RWPE2 (cell line): ENCODE data around the gene CRNKL1.

Source experiments
- ATAC-seq: fragments of 200-7000 bp; cut with Tn5 transposase; 3 replicates; pipeline ENCODE4 v1.9.1; 2021; ENCODE audit warnings: low read depth
- DNase-seq: peaks from one replicate; pipeline ENCODE4 v3.0.0-alpha.2; 2020; ENCODE audit warnings: low spot score
- H3K27ac ChIP-seq: fragments of 450-650 bp; 2 replicates; pipeline ENCODE4 v1.5.1; 2017; ENCODE audit warnings: mild to moderate bottlenecking; ENCODE audit not compliant: poor library complexity, severe bottlenecking
- H3K27me3 ChIP-seq: fragments of 250-450 bp; sonication (Bioruptor Pico); 2 replicates; pipeline ENCODE4 v1.5.1; 2021; ENCODE audit warnings: mild to moderate bottlenecking, moderate library complexity; ENCODE audit not compliant: insufficient read depth, poor library complexity, severe bottlenecking
- H3K36me3 ChIP-seq: fragments of 250-450 bp; sonication (Bioruptor Pico); 2 replicates; pipeline ENCODE4 v1.5.1; 2020; ENCODE audit warnings: low read depth, mild to moderate bottlenecking, moderate library complexity
- H3K4me1 ChIP-seq: fragments of 250-450 bp; sonication (Bioruptor Pico); 2 replicates; pipeline ENCODE4 v1.5.1; 2021; ENCODE audit warnings: mild to moderate bottlenecking, moderate library complexity; ENCODE audit not compliant: insufficient read depth, poor library complexity, severe bottlenecking
- H3K4me3 ChIP-seq: fragments of 250-450 bp; sonication (Bioruptor Pico); 2 replicates; pipeline ENCODE4 v1.5.1; 2021; ENCODE audit warnings: mild to moderate bottlenecking, moderate library complexity; ENCODE audit not compliant: severe bottlenecking
- H3K9me3 ChIP-seq: fragments of 250-450 bp; sonication (Bioruptor Pico); 2 replicates; pipeline ENCODE4 v1.5.1; 2021; ENCODE audit warnings: mild to moderate bottlenecking, moderate library complexity; ENCODE audit not compliant: severe bottlenecking
- TF ChIP-seq, protein P1 (sequence below): fragments of 450-650 bp; IDR thresholded peaks from one replicate; pipeline ENCODE4 v1.5.1; 2017; ENCODE audit warnings: mild to moderate bottlenecking, moderate library complexity; ENCODE audit not compliant: poor library complexity, severe bottlenecking

The CRNKL1 gene

DNA sequence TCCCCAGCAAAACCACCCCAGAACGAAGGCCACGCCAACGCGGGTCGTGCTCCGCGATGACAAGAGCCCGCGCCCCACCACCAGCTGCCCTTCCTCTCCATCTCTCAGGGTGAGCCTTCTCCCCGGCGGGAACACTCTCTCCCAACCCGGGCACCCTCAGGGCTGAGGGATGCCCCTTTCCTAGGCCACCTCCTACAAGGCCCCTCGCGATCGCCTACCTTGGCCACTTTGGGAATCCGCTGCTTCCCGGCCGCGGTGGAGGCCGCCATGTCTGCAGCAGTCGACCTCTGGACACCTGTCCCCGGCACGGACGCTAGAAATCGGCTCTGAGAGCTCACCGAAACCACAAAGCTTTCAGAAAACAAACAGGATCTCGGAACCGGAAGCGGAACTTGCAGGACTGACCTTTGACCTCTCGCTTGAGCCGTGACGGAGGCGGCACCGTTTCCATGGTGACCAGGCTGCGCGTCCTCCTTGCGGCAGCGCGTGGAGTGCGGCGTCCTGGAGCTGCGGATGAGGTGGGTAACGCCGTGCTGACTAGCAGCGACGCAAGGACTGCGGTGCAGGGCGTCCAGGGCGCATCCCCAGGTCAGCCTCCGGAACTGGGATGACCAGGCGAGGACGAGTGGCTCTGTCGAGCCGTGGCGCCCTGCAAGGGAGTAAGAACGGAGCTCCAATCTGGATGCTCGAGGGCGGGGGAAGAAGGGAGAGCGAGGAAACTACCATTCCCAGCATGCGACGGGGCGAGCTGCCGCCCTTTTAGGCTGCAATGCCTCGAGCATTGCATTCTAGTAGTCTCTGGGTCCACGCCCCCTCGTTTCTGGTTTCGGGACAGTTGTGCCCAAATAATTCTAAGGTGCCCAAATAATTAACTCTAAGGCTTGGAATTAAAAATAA, at the start of gene CRNKL1, which contains the start of gene CFAP61:
TSS of gene CRNKL1 (minus strand) at position 393 of the 897 bp plus-strand sequence. CDS start at position 269, 124 bp downstream.
TSS of gene CFAP61 (plus strand) at position 459 of the 897 bp plus-strand sequence. CDS start 4,122 bp downstream, outside the sequence.
- no peaks in the 10 kb centered on the region for H3K27me3 ChIP-seq
- peak within 1 kb of the TSS; percentile 59 for H3K4me3 ChIP-seq
- peaks cover 35% of the 10 kb centered on the region for H3K36me3 ChIP-seq
- ATAC-seq (peak; percentile 95), DNase-seq (peak; percentile 98)
- H3K9me3 ChIP-seq, result no peaks in the 10 kb centered on the region
- peak within 1 kb of the TSS; percentile 39 for H3K27ac ChIP-seq
- TF ChIP-seq, protein P1, sequence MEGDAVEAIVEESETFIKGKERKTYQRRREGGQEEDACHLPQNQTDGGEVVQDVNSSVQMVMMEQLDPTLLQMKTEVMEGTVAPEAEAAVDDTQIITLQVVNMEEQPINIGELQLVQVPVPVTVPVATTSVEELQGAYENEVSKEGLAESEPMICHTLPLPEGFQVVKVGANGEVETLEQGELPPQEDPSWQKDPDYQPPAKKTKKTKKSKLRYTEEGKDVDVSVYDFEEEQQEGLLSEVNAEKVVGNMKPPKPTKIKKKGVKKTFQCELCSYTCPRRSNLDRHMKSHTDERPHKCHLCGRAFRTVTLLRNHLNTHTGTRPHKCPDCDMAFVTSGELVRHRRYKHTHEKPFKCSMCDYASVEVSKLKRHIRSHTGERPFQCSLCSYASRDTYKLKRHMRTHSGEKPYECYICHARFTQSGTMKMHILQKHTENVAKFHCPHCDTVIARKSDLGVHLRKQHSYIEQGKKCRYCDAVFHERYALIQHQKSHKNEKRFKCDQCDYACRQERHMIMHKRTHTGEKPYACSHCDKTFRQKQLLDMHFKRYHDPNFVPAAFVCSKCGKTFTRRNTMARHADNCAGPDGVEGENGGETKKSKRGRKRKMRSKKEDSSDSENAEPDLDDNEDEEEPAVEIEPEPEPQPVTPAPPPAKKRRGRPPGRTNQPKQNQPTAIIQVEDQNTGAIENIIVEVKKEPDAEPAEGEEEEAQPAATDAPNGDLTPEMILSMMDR, result no peak
- H3K4me1 ChIP-seq, result peaks cover 6% of the 10 kb centered on the region

DNA sequence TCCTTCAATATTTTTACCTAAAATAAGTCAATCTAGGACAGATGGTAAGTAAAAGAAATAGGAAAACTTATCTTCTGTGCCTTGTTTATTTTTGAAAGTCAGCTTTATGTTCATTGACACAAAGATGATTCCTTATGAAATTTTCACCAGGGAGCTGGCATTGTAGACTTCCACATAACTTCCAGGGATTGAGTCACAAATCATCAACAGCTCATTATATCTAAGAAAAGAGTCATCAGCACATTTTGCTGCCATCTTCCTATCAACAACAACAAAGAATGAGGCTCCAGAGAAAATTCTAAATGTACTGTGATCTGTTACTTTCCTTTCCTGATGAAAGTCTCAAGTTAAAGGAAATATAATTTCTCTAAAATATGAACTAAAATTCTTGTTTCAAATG, 48.6 kb upstream of the CRNKL1 start:
- no peak for ATAC-seq
- H3K4me1 ChIP-seq, result no peaks in the 10 kb centered on the region
- TF ChIP-seq, protein P1, result no peak

DNA sequence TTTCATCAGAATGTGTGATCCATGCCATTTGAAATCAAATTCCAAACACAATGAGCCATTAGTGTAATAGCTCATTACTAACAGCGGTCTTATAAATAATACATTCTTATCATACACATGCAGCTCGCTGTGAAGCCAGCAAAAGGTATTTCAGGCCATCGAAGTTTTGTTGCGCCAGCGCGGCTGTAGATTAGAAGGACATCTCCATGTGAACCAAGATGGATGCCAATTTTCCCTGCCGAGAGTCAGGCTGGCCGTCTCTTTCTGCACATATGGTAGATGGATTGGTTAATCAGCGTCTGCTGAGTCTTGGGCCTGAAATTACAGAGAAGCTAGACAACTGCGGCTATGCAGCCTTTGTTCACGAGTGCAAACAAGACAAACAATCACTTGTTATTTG, 44.2 kb upstream of the CRNKL1 start:
- Histone ChIP-seq H3K27me3 (peaks cover 7% of the 10 kb centered on the region), H3K4me1 (no peaks in the 10 kb centered on the region), H3K9me3 (no peaks in the 10 kb centered on the region), H3K27ac (no peak overlapping the region), H3K36me3 (no peaks in the 10 kb centered on the region), H3K4me3 (no peak overlapping the region)
- DNase-seq (no peak), ATAC-seq (no peak)
- TF ChIP-seq, protein P1, result no peak

More for the DNA sequence above, 48.6 kb upstream of the CRNKL1 start:
- H3K27ac ChIP-seq, result no peak overlapping the region
- DNase-seq, result no peak
- no peaks in the 10 kb centered on the region for H3K36me3 ChIP-seq
- peaks cover 9% of the 10 kb centered on the region for H3K27me3 ChIP-seq
- no peak overlapping the region for H3K4me3 ChIP-seq
- no peaks in the 10 kb centered on the region for H3K9me3 ChIP-seq

DNA sequence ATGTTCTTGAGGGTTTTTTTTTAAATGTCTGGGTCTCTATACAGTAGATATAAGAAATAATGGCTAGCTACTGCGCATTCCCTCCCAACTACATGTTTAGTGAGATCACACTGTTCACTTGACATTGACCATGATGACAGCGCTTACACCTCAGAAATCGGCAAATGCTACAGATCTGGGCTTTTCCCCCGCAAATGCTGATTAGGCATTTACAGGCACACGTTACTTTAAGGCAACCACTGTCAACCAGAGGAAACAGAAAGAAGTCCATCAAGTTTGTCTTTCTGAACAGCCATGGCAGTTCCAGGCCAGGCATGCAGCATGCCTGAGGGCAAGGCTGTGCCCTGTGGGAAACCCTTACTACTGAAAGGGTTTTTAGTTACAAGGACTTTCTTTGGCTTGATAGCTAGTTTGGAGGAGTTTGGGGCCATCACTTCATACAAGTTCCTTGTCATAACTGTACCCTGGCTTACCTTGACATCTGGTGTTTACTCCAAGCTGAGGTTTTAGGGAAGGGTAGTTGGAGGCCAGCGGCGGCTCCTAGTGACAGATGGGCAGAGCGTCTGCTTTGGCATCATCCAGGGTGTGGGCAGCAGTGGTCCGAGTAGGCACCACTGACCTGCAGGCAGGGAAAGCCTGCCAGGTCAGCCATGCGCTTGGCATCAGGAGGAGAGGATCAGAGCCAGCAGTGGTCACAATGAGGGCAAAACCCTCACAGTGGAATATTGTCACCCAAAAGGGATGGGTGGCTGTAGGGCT, 43.0 kb upstream of the CRNKL1 start:
- Histone ChIP-seq H3K27ac (no peak overlapping the region), H3K27me3 (peaks cover 7% of the 10 kb centered on the region), H3K9me3 (no peaks in the 10 kb centered on the region), H3K4me1 (no peaks in the 10 kb centered on the region), H3K4me3 (no peak overlapping the region), H3K36me3 (no peaks in the 10 kb centered on the region)
- TF ChIP-seq, protein P1, result no peak
- no peak for DNase-seq
- ATAC-seq, result no peak
